Measurements from ENCODE around the gene PRDM8. TPM values are rescaled to one million over a fixed set of nuclear protein-coding genes. Genes with fewer than 3 reads are reported as not detected.

The PRDM8 gene
- total RNA-seq, 1 donor from 2014 or later = 1.6 TPM

GRCh38 chr4:80216100-80216761 is 18.9 kb downstream of the PRDM8 start:
- TF ChIP-seq CTCF (IDR thresholded peaks at IDR 0.05; ENCODE audit: unreplicated experiment) = no peak
- Mint-ChIP-seq H3K9me3 (no peaks in the 10 kb centered on the region), H3K4me1 (peaks cover 7% of the 10 kb centered on the region), H3K4me3 (no peak overlapping the region), H3K27ac (no peak overlapping the region), H3K36me3 (no peaks in the 10 kb centered on the region), H3K27me3 (ENCODE audit: low read depth) (peaks cover 65% of the 10 kb centered on the region)
- DNase-seq (ENCODE audit: low spot score in 2 of 2, unreplicated experiment in 2 of 2) = no peak

DNA sequence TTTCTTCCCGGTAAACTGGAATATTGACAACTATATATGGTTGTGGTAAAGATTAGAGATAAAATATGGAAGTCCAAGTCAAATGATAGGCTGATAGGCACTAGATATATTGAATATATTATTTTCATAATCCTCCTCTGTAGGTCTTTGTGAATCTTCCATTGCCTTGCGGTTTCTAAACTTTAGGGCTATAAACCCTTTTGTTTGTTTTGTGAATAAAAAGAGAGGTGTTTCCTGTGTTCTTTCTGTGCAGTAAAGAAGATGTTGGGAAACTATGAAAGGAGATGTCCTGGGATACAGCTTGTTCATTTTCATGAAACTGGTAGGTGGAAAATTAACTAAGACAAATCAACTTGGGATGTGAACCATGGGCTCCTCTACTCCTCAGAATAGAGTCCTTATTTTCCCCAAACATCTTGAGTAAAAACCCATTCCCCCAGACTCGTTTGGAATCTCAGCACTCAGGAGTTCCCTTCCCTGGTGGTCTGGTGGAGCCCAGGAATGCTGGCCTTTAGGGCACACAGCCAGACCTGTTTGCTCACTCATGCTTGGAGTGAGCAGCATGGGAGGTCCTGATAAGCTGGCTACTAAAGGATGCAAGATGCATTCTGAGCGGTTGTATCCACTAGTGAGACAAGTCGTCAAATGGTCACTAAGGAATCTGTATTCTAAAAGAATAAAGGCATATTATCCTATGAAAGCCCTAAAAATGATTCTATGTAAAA is 22.2 kb downstream of the PRDM8 start:
- Mint-ChIP-seq H3K27me3 (ENCODE audit: low read depth) (peaks cover 66% of the 10 kb centered on the region), H3K4me3 (no peak overlapping the region), H3K4me1 (peaks cover 2% of the 10 kb centered on the region), H3K9me3 (no peaks in the 10 kb centered on the region), H3K27ac (no peak overlapping the region), H3K36me3 (no peaks in the 10 kb centered on the region)
- DNase-seq (ENCODE audit: low spot score in 2 of 2, unreplicated experiment in 2 of 2) = no peak
- no peak for TF ChIP-seq CTCF (IDR thresholded peaks at IDR 0.05; ENCODE audit: unreplicated experiment)

GRCh38 chr4:80220711-80221110 is 23.4 kb downstream of the PRDM8 start:
- no peak for DNase-seq (ENCODE audit: low spot score in 2 of 2, unreplicated experiment in 2 of 2)
- Mint-ChIP-seq H3K27me3 (ENCODE audit: low read depth) (peaks cover 62% of the 10 kb centered on the region), H3K36me3 (no peaks in the 10 kb centered on the region), H3K27ac (no peak overlapping the region), H3K4me3 (no peak overlapping the region), H3K4me1 (no peaks in the 10 kb centered on the region), H3K9me3 (no peaks in the 10 kb centered on the region)
- no peak for TF ChIP-seq CTCF (IDR thresholded peaks at IDR 0.05; ENCODE audit: unreplicated experiment)

GRCh38 chr4:80221161-80221560 is 23.9 kb downstream of the PRDM8 start:
- DNase-seq (ENCODE audit: low spot score in 2 of 2, unreplicated experiment in 2 of 2) = no peak
- no peak overlapping the region for H3K27ac Mint-ChIP-seq
- no peaks in the 10 kb centered on the region for H3K36me3 Mint-ChIP-seq
- no peaks in the 10 kb centered on the region for H3K4me1 Mint-ChIP-seq
- no peak overlapping the region for H3K4me3 Mint-ChIP-seq
- no peaks in the 10 kb centered on the region for H3K9me3 Mint-ChIP-seq
- peak; percentile 25 for TF ChIP-seq CTCF (IDR thresholded peaks at IDR 0.05; ENCODE audit: unreplicated experiment)
- H3K27me3 Mint-ChIP-seq (ENCODE audit: low read depth) = peaks cover 60% of the 10 kb centered on the region

DNA sequence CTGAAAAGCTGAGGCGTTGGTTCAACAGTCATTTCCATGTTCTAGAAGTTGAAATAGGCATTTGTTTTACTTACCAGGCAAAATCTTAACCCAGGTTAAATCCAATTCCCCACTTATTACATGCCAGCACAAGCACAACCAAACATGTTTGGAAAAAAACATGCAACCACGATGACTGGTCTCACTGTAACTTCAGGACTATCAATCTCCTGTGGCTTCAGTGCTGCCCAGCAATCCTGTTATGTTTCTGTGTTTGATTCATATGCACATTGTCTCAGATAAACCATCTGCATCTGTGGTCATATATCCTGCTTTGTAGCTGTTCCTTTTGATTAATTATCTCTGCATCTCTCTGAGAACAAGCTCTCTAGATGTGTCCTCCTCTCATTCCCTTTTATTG is 28.3 kb downstream of the PRDM8 start:
- no peaks in the 10 kb centered on the region for H3K9me3 Mint-ChIP-seq
- no peaks in the 10 kb centered on the region for H3K36me3 Mint-ChIP-seq
- DNase-seq (ENCODE audit: low spot score in 2 of 2, unreplicated experiment in 2 of 2) = no peak
- TF ChIP-seq CTCF (IDR thresholded peaks at IDR 0.05; ENCODE audit: unreplicated experiment) = no peak
- no peak overlapping the region for H3K27ac Mint-ChIP-seq
- peaks cover 49% of the 10 kb centered on the region for H3K27me3 Mint-ChIP-seq (ENCODE audit: low read depth)
- no peak overlapping the region for H3K4me3 Mint-ChIP-seq
- H3K4me1 Mint-ChIP-seq = no peaks in the 10 kb centered on the region

All from mesothelial cell of epicardium (in vitro differentiated cells).